Measurements from ENCODE around the gene TMEM121.
"Not testable (repeated sequence)": the region's sequence is repeated elsewhere in the genome, so short reads cannot be mapped to it uniquely, and the experiment has no call there.

The TMEM121 gene

DNA sequence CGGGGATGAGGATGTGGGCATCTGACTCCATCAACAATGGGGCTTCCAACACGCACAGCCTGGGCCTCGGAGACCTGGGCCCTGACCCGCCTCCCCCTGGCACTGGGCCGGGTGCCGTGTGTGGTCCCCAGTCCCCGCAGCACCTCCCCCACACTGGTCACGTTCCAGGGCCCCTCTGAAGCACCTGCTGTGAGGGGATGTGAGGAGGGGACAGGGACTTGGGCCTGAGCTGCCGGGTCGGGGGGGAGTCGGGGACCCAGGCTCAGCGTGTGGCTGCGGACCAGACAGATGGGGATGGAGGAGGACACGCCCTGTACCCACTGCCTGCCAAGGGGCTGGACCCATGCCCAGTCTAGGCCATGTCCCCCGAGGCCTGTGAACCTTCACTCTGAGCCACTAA, 45.7 kb downstream of the TMEM121 start:
- not testable (repeated sequence) for DNase-seq

DNA sequence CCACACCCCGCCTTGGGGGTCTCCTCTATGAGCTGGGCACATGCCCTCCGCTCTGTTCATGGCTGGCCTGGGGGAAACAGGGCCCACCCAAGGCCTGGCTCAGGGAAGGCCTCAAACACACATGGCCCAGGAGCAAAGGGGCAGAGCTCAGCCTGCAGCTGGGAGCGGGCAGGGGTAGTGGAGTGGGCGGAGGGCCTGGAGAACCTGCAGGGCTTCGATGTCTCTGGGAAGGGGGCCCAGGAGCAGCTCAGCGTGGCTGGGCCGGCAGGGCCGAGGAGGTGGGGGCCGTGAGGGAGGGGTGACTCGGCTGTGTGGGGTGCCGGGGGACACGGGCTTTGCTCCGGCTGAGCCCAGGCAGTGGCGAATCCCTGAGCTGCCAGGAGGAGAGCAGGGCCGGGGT, 47.5 kb downstream of the TMEM121 start:
- DNase-seq = not testable (repeated sequence)

DNA sequence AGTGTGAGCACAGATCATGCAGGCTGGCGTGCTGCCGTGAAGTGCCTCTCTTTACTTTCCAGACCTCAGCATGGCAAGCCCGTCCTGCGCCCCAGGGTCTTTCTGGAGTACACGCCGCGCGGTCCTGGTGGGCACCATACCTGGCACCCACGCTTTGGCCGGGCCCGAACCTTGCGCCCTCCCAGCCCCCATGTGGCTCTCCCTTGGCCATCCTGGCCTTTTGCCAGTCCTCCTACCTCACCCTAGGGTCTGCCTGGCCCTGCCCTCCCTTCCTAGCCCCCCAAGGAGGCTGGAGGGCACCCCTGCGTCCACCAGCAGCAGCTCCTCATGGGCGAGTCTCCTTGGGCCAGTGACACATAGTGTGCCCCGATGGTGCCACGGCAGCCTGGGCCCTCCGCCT, 48.0 kb downstream of the TMEM121 start:
- DNase-seq = not testable (repeated sequence)

DNA sequence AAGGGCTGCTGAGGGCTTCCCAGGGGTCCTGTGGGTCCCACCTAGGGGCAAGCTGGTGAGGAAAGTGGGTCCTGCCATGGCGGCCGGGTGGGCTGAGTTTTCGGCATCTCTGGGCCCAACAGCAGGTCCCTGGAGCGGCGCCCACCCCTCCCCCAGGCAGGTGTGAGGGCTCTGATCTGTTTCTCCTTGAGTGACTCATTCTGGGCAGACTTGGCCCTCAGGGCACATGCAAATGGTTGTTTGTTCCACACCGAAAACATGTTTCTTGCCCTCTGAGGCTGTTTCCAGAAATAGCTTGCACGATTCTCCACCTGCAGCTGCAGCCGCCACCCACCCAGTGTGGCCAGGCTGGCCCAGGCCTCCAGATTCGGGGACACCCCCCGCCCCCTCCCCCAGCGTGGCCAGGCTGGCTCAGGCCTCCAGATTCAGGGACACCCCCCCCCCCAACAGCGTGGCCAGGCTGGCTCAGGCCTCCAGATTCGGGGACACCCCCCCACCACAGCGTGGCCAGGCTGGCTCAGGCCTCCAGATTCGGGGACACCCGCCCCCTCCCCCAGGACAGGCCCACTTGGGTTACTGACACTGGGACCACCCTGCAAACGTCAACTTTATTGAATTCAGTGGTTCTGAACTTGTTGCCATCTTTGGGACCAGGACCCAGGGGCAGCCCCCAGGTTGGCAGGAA, 48.8 kb downstream of the TMEM121 start:
- DNase-seq = not testable (repeated sequence)

DNA sequence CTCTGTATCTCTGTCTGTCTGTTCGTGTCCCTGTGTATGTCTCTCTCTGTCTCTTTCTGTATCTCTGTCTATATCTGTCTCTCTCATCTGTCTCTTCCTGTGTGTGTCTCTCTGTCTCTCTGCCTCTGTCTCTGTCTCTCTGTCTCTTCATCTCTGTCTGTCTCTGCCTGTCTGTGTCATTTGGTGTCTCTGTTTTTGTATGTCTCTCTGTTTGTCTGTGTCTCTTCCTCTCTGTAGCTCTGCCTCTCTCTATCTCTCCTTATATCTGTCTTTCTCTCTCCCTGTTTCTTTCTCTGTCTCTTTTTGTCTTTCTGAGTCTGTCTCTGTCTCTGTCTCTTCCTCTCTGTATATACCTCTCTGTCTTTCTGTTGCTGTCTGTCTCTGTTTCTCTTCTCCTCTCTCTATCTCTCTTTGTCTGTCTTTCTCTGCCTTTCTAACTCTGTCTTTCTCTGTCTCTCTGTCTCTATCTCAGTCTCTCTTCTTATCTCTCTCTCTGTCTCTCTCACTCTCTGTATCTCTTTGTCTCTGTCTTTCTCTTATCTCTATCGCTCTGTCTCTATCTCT, 50.2 kb downstream of the TMEM121 start:
- no peak for DNase-seq

DNA sequence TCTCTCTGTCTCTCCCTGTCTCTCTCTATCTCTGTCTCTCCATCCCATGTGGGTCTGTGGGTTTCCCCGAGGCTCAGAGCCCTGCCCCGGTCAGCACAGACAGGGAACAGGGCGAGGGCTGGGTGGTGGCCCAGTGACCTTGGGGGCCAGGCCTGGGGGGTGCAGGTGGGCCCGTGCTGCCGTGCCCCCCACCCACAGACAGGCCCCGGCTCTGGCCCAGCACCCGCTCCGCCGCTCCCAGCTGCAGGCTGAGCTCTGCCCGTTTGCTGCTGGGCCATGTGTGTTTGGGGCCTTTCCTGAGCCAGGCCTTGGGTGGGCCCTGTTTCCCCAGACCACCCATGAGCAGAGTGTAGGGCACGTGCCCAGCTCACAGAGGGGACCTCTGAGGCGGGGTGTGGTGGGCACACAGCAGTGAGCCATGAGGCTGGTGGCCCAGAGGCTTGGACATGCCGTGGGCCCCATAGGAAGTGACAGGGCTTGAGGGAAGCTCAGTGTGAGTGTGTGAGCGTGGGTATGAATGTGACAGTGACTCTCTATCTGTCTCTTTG, 51.0 kb downstream of the TMEM121 start:
- no peak for DNase-seq

DNA sequence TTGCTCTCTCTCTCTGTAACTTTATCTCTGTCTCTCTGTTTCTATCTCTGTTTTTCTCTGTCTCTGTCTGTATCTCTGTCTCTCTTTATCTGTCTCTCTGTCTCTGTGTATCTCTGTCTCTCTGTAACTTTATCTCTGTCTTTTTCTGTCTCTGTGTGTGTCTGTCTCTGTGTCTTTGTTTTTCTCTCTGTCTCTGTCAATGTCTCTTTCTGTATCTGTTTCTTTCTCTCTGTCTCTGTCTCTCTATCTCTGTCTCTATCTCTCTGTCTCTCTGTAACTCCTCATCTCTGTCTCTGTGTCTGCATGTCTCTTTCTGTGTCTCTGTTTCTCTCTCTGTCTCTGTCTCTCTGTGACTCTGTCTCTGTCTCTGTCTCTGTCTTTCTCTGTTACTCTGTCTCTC, 51.7 kb downstream of the TMEM121 start:
- DNase-seq = no peak

DNA sequence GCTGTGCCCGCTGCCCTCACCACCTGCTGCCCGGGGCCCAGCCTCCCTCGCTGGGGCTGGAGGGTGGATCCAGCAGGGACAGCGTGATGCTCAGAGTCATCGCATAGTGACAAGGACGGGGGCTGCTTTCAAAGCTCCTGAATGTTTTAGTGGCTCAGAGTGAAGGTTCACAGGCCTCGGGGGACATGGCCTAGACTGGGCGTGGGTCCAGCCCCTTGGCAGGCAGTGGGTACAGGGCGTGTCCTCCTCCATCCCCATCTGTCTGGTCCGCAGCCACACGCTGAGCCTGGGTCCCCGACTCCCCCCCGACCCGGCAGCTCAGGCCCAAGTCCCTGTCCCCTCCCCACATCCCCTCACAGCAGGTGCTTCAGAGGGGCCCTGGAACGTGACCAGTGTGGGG, 52.8 kb downstream of the TMEM121 start:
- not testable (repeated sequence) for DNase-seq
